ENCODE results near the gene MICU1. TPM values are rescaled to one million over a fixed set of nuclear protein-coding genes. Genes with fewer than 3 reads are reported as not detected.
A peak's percentile ranks its signal among the peaks of the same experiment; 100 is the strongest.

MICU1 gene
- polyA plus RNA-seq, 1 donor (not counting 4 experiments of a cell fraction or from before 2014, with no cell fraction given), result 19.4 TPM

DNA sequence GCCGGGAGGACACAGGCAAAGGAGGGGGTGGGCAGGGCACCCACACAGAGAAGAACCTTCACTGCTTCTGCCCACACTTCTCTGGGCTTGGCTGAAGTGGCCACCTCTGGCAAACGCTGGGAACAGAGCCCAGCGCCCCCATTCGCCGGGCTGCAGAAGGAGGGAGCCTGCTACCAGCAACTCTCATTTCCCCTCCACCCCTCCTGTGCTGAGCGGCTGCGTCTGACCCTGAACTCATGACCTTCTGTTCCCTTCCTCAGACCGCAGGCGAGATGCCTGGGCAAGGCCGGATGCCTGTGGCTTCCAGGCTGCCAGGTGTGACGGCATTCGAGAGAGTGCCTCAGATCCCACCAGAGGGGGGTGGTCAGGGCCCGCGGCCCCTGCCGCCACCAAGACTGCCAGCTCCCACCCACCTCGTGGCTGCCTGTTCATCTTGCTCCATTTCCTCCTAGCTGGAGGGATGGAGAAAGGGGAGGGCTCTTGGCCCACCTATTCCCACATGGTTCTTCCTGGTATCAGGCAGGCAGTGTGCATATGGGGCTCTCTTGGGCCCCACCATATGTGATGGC, 291.0 kb downstream of the MICU1 start:
- no peaks in the 10 kb centered on the region for H3K9me3 ChIP-seq (ENCODE audit: control insufficient read depth, low read depth, low read length)
- peak overlapping the region; percentile 51 for H3K9ac ChIP-seq (ENCODE audit: control insufficient read depth, extremely low read depth, insufficient read depth, low read length)
- H2AFZ ChIP-seq (ENCODE audit: control insufficient read depth, low read length), result no peak overlapping the region
- H3K4me2 ChIP-seq (ENCODE audit: control insufficient read depth, extremely low read depth, insufficient read depth, low read depth, low read length), result no peak overlapping the region
- H3K27me3 ChIP-seq (ENCODE audit: control insufficient read depth, extremely low read depth, insufficient read depth, low read length), result no peaks in the 10 kb centered on the region
- H3K9me1 ChIP-seq (ENCODE audit: control insufficient read depth, extremely low read depth, insufficient read depth, low read length), result no peaks in the 10 kb centered on the region
- no peak for TF ChIP-seq EZH2 (IDR thresholded peaks at IDR 0.05; ENCODE audit: low read length)
- TF ChIP-seq, protein P1, sequence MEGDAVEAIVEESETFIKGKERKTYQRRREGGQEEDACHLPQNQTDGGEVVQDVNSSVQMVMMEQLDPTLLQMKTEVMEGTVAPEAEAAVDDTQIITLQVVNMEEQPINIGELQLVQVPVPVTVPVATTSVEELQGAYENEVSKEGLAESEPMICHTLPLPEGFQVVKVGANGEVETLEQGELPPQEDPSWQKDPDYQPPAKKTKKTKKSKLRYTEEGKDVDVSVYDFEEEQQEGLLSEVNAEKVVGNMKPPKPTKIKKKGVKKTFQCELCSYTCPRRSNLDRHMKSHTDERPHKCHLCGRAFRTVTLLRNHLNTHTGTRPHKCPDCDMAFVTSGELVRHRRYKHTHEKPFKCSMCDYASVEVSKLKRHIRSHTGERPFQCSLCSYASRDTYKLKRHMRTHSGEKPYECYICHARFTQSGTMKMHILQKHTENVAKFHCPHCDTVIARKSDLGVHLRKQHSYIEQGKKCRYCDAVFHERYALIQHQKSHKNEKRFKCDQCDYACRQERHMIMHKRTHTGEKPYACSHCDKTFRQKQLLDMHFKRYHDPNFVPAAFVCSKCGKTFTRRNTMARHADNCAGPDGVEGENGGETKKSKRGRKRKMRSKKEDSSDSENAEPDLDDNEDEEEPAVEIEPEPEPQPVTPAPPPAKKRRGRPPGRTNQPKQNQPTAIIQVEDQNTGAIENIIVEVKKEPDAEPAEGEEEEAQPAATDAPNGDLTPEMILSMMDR (optimal IDR thresholded peaks at IDR 0.05 in 1 of 3, IDR thresholded peaks at IDR 0.05 in 1 of 3, conservative IDR thresholded peaks at IDR 0.05 in 1 of 3; ENCODE audit: extremely low read depth in 1 of 3, insufficient read depth in 2 of 3, low read length in 3 of 3), result no peak
- H3K4me3 ChIP-seq (ENCODE audit: control insufficient read depth in 2 of 3, extremely low read depth in 1 of 3, insufficient read depth in 2 of 3, low read depth in 1 of 3, low read length in 3 of 3), result no peak overlapping the region
- H3K36me3 ChIP-seq (ENCODE audit: control insufficient read depth in 2 of 2, extremely low read depth in 1 of 2, insufficient read depth in 2 of 2, low read length in 2 of 2), result peaks cover 27 to 29% of the 10 kb centered on the region in 2 experiments
- DNase-seq (ENCODE audit: low read depth, low spot score) (no peak), FAIRE-seq (no peak)
- H3K27ac ChIP-seq (ENCODE audit: control insufficient read depth, insufficient read depth, low read length), result peak overlapping the region; percentile 27
- peaks cover 38% of the 10 kb centered on the region for H3K4me1 ChIP-seq (ENCODE audit: control insufficient read depth, extremely low read depth, insufficient read depth, low read length)
- dilution Hi-C loops (cut with MboI; ENCODE audit: extremely low pct_ligation_motif_present, low sequenced_read_pairs), result no loop called here
- H3K79me2 ChIP-seq (ENCODE audit: control insufficient read depth, insufficient read depth, low read length), result no peaks in the 10 kb centered on the region
- no peaks in the 10 kb centered on the region for H4K20me1 ChIP-seq (ENCODE audit: control insufficient read depth, extremely low read depth, insufficient read depth, low read length)

DNA sequence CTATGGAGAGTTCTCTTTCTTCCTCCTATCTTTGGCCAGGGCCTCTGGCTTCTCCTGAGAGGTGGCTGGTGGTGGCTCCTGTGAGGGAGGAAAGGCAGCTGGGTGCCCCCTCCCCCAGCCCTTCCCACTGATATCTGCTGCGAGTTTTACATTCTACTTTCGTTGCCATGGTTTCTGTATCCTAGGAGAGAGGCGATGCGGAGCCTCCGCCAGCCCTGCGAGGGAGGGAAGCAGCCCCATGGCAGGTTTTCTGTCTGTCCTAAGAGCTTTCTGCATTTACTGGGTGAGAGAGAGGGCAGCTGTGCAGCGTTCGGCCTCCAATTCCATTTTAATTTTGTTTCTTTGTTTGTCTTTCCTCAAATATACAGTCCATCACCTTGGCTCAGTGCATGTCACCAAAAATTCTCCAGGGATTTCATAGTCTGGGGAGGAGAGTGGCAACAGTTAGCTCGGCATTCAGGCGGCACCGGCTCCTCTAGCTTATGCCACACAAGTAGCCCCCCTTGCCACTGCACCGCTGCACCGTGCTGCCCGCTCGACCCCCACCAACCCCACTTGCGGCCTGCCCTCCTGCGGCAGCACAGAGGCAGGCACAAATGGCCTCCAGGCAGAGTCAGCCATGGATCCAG, 291.6 kb downstream of the MICU1 start:
- Histone ChIP-seq H3K9ac (ENCODE audit: control insufficient read depth, extremely low read depth, insufficient read depth, low read length) (no peak overlapping the region), H3K79me2 (ENCODE audit: control insufficient read depth, insufficient read depth, low read length) (no peaks in the 10 kb centered on the region), H3K36me3 (ENCODE audit: control insufficient read depth in 2 of 2, extremely low read depth in 1 of 2, insufficient read depth in 2 of 2, low read length in 2 of 2) (peaks cover 27 to 29% of the 10 kb centered on the region in 2 experiments), H3K4me1 (ENCODE audit: control insufficient read depth, extremely low read depth, insufficient read depth, low read length) (peaks cover 40% of the 10 kb centered on the region), H3K9me3 (ENCODE audit: control insufficient read depth, low read depth, low read length) (no peaks in the 10 kb centered on the region), H3K4me2 (ENCODE audit: control insufficient read depth, extremely low read depth, insufficient read depth, low read depth, low read length) (no peak overlapping the region), H4K20me1 (ENCODE audit: control insufficient read depth, extremely low read depth, insufficient read depth, low read length) (no peaks in the 10 kb centered on the region), H2AFZ (ENCODE audit: control insufficient read depth, low read length) (no peak overlapping the region), H3K4me3 (ENCODE audit: control insufficient read depth in 2 of 3, extremely low read depth in 1 of 3, insufficient read depth in 2 of 3, low read depth in 1 of 3, low read length in 3 of 3) (no peak overlapping the region), H3K27me3 (ENCODE audit: control insufficient read depth, extremely low read depth, insufficient read depth, low read length) (no peaks in the 10 kb centered on the region), H3K27ac (ENCODE audit: control insufficient read depth, insufficient read depth, low read length) (peak overlapping the region; percentile 27), H3K9me1 (ENCODE audit: control insufficient read depth, extremely low read depth, insufficient read depth, low read length) (no peaks in the 10 kb centered on the region)
- FAIRE-seq (no peak), DNase-seq (ENCODE audit: low read depth, low spot score) (no peak)
- dilution Hi-C loops (cut with MboI; ENCODE audit: extremely low pct_ligation_motif_present, low sequenced_read_pairs), result no loop called here
- TF ChIP-seq, protein P1 (optimal IDR thresholded peaks at IDR 0.05 in 1 of 3, IDR thresholded peaks at IDR 0.05 in 1 of 3, conservative IDR thresholded peaks at IDR 0.05 in 1 of 3; ENCODE audit: extremely low read depth in 1 of 3, insufficient read depth in 2 of 3, low read length in 3 of 3), result no peak
- no peak for TF ChIP-seq EZH2 (IDR thresholded peaks at IDR 0.05; ENCODE audit: low read length)

Data from keratinocyte (primary cell).